ENCODE measurements around the gene CTNNA1.
"Not testable (repeated sequence)": the region's sequence is repeated elsewhere in the genome, so short reads cannot be mapped to it uniquely, and the experiment has no call there.

CTNNA1 gene

GRCh38 chr5:138819081-138819480 is 65.9 kb downstream of the CTNNA1 start:
- no peak for DNase-seq

GRCh38 chr5:138820695-138821094 is 67.5 kb downstream of the CTNNA1 start:
- DNase-seq, result no peak

DNA sequence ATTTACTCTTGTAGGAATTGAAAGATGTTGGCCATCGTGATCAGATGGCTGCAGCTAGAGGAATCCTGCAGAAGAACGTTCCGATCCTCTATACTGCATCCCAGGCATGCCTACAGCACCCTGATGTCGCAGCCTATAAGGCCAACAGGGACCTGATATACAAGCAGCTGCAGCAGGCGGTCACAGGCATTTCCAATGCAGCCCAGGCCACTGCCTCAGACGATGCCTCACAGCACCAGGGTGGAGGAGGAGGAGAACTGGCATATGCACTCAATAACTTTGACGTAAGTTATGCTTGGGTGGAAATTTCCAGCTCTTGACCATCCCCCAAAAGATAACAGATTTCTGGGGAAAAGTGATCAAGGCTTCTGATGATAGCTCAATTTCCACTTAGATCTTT is 71.3 kb downstream of the CTNNA1 start:
- no peak for DNase-seq

GRCh38 chr5:138824924-138825863 is 72.0 kb downstream of the CTNNA1 start:
- no peak for DNase-seq

GRCh38 chr5:138828556-138828955 is 75.3 kb downstream of the CTNNA1 start:
- DNase-seq, result no peak

DNA sequence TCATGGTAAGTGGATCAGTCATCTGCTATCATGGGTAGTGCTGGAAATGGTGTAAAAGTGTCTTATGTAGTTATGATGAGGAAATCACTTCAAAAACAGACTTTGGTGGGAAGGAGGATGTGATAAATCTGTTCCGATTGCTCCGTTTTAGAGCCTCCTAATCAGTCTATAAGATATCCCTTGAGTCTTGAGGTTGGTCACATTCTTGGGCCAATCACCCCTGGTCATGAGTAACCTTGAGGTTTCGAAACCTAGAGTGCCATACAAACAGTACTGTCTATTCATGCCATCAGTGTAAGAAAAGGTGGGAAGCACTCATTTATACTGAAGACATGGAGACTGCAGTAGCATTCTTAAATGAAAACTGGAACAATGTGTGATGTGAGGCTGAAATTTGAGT is 76.1 kb downstream of the CTNNA1 start:
- DNase-seq, result no peak

- no peak for DNase-seq
These were observed 78.5 kb downstream of the CTNNA1 start for GRCh38 chr5:138831703-138832102.

- no peak for DNase-seq
These were observed 79.0 kb downstream of the CTNNA1 start for GRCh38 chr5:138832218-138832617.

GRCh38 chr5:138833080-138833479 is 79.9 kb downstream of the CTNNA1 start:
- no peak for DNase-seq

DNA sequence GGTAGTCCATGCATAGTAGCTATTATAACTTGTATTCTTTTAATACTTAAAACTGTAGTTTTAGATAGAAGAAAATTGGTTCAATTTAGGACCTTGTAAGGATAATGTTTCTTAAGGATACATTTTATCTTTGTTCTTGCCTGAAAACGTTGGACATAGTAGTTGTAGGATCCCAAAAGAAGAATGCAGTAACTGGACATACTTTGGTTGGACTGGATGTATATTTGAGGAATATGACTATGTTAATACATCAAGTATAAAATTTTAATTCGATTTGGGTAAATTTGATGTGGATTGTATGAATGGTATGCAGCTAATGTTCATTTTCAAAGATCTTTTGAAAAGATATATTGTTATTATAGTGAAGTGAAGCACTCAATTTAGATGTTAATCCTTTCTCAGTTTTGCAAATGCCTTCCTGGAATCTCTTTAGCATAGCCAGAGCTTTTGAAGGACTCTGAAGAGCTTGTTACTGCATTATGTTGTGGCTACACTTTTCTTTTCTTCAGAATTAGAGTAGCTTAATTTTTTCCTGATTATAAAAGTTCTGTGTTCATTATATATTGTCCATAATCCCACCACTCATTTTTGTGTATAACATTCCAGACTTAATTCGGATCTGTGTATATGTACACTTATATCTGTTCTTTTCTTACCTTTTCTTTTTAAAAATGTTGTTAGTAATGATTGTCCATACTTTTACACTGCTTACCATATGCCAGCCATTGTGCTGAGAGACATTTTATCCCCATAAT is 80.7 kb downstream of the CTNNA1 start:
- DNase-seq, result no peak

DNA sequence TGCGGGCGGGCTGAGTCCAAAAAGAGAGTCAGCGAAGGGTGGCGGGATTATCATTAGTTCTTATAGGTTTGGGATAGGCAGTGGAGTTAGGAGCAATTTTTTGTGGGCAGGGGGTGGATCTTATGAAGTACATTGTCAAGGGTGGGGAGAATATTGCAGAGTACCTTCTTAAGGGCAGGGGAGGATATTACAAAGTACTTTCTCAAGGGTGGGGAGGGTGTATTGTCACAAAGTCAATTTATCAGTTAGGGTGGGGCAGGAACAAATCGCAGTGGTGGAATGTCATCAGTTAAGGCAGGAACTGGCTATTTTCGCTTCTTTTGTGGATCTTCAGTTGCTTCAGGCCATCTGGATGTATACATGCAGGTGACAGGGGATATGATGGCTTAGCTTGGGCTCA is 81.6 kb downstream of the CTNNA1 start:
- DNase-seq, result not testable (repeated sequence)

DNA sequence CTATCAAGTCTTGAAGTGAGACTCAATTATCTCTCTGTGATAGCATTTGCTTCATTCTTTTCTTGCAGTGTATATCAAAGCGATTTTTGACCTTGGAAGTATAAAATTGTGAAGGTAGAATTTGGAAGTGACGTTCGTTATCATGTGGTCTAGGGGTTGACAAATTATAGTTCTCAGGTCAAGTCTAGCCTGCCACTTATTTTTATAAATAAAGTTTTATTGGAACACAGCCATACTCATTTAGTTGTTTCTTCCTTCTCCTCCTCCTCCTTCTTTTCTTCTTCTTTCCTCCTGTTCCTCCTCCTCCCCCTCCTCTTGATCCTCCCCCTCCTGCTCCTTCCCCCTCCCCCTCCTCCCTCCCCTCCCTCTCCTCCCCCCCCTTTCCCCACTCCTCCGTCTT is 83.9 kb downstream of the CTNNA1 start:
- DNase-seq, result no peak

- DNase-seq, result no peak
These were observed 86.9 kb downstream of the CTNNA1 start for GRCh38 chr5:138840103-138840502.

GRCh38 chr5:138841531-138841930 is 88.3 kb downstream of the CTNNA1 start:
- no peak for DNase-seq

DNA sequence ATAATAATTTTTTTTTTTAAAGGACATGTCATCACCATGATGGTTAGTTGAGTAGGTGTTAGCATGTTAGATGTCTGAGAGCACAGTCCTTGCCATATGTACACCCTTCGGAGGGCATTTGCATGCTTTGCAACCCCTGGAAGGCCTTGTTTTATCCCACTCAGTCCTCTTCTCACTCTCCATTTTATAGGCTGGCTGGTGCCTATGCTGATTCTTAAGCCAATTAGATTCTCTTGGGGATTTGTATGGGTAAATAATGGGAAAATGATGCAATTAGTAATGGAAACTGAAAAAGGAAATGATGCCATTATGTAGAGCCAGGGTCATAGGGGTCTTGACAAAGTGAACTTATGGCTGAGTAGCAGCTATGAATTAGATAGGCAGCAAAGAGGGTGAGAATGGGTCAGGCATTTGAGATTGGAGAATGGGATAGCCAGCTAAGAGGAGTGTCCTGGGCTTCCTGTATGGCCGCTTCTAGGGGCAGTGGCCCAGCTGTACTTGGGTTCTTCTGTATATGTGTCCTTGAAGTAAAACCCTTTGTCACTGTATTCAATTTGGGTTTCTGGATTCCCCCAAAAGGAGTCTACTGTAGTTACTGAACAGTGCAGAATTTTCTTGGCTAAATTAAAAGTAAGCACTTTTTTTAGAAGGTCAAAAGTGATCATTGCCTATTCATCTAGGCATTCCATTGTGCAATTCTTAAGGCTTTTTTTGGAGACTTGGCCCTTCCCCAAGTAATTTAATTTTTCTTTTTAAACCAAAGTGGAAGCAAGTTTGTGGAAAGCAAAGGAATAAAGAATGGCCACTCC is 90.3 kb downstream of the CTNNA1 start:
- DNase-seq, result no peak

GRCh38 chr5:138844125-138844461 is 90.9 kb downstream of the CTNNA1 start:
- no peak for DNase-seq

- DNase-seq, result no peak
These were observed 91.7 kb downstream of the CTNNA1 start for GRCh38 chr5:138844812-138845513.

- DNase-seq, result no peak
These were observed 96.2 kb downstream of the CTNNA1 start for GRCh38 chr5:138849439-138849838.

DNA sequence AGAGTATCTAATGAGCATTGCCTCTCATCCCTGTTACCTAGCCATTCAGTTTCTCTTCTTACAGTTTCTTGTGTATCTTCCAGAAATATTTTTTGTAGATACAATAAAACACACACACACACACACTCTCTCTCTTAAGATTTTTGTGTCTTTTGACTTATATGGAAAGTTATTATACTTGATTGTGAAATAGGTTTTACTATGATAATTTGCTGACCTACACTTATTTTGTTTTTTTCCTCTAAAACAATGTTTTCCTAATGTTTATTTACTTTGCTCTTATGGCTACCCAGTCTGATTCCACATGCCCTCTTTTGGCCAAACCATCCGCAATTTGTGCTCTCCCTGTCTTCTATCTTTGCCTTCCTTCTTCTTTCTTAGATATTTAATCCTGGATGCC is 96.7 kb downstream of the CTNNA1 start:
- DNase-seq, result no peak

GRCh38 chr5:138850865-138851435 is 97.7 kb downstream of the CTNNA1 start:
- no peak for DNase-seq

DNA sequence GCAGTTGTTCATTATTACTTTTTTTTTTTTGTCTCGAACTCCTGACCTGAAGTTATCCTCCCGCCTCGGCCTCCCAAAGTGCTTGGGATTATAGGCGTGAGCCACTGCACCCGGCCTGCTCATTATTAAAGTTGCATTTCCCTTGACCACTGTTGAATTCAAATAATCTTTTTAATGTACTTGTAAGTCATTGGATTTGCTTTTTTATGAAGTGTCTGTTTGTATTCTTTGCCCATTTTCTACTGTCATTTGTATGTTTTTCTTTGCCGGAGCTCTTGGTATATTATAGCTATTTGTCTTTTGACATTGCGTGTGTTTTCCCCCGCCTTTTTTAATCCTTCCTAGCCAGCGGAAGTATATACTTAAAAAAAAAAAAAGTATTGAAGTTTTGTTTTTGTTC is 99.9 kb downstream of the CTNNA1 start:
- DNase-seq, result no peak

DNA sequence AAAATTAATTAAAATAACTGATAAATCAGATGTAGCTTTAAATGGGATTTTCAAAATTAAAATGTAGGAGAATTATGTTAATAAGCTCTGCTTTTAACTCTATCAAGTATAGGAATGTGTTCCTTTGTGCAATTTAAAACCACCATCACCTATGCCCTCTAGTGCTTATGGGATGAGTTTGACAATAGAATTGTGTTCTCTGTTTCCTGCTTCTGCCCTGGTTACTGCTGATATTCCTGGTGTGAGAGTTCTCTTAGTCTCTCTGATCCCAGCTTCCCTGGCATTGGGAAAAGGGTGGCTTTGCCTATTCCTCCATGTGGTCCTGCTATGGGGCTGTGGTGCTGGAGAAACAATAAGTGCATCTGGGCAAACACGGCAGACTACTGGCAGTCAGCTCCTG is 113.8 kb downstream of the CTNNA1 start:
- no peak for DNase-seq

Data from NCI-H1417 treated with DMSO at 0.1 percent for 48 hours (cell line).